Fibroblast of villous mesenchyme (primary cell): ENCODE data around the gene F8A3. TPM values are rescaled to one million over a fixed set of nuclear protein-coding genes. Genes with fewer than 3 reads are reported as not detected.
"Not testable (repeated sequence)": the region's sequence is repeated elsewhere in the genome, so short reads cannot be mapped to it uniquely, and the experiment has no call there.

Experiments
- DNase-seq: peaks from one replicate; pipeline ENCODE4 v3.0.0-alpha.2; 2010; ENCODE audit warnings: low read depth
- H3K4me3 ChIP-seq: 2 replicates; pipeline ENCODE4 v1.5.1; 2011; ENCODE audit warnings: low read depth, mild to moderate bottlenecking, low read length
- CTCF ChIP-seq: IDR thresholded peaks from 2 replicates; pipeline ENCODE4 v1.5.1; 2012; ENCODE audit warnings: low read depth, mild to moderate bottlenecking, low read length; ENCODE audit not compliant: insufficient read depth
- total RNA-seq: library from RNA; depleted of rRNA; stranded (reverse); fragments of >200 nt; gene quantifications from 2 replicates; pipeline ENCODE4 v1.2.3, GENCODE V29; 2012

F8A3 gene
- 2.3 and 2.6 TPM in 2 replicates for total RNA-seq

- not testable (repeated sequence) for DNase-seq, H3K4me3 ChIP-seq
Observed at GRCh38 chrX:155458471-155458870, at the start of gene F8A3. F8A3 (minus strand) TSS chrX:155458620; CDS start chrX:155458600, 20 bp downstream.

- no peak for DNase-seq
- no peak for TF ChIP-seq CTCF
- H3K4me3 ChIP-seq: no peak overlapping the region
Observed at GRCh38 chrX:155505296-155505695, 46.9 kb upstream of the F8A3 start.

- not testable (repeated sequence) for DNase-seq, H3K4me3 ChIP-seq
Observed at GRCh38 chrX:155495134-155495533, 36.7 kb upstream of the F8A3 start.

- DNase-seq, H3K4me3 ChIP-seq: not testable (repeated sequence)
Observed at GRCh38 chrX:155491421-155491820, 33.0 kb upstream of the F8A3 start.

GRCh38 chrX:155477136-155477535, 18.7 kb upstream of the F8A3 start:
- not testable (repeated sequence) for DNase-seq, H3K4me3 ChIP-seq

GRCh38 chrX:155466269-155466938, 8.0 kb upstream of the F8A3 start:
- DNase-seq, H3K4me3 ChIP-seq: not testable (repeated sequence)

GRCh38 chrX:155460501-155460900, 2.1 kb upstream of the F8A3 start:
- not testable (repeated sequence) for H3K4me3 ChIP-seq, DNase-seq

GRCh38 chrX:155457761-155458447, 516 bp downstream of the F8A3 start:
- not testable (repeated sequence) for H3K4me3 ChIP-seq, DNase-seq

GRCh38 chrX:155441097-155441496, 17.3 kb downstream of the F8A3 start:
- no peak overlapping the region for H3K4me3 ChIP-seq
- TF ChIP-seq CTCF: no peak
- no peak for DNase-seq

- no peak for TF ChIP-seq CTCF
- no peak overlapping the region for H3K4me3 ChIP-seq
- no peak for DNase-seq
Observed at GRCh38 chrX:155435744-155436112, 22.7 kb downstream of the F8A3 start.
